Activated gamma-delta T cell treated with Interleukin-2 at 50 U/mL for 16 hours (primary cell): ENCODE results near the gene COL6A2.
"Not testable (repeated sequence)": the region's sequence is repeated elsewhere in the genome, so short reads cannot be mapped to it uniquely, and the experiment has no call there.

Experiments
- DNase-seq: peaks from one replicate; pipeline ENCODE4 v3.0.0-alpha.2; 2020

The COL6A2 gene

GRCh38 chr21:46157396-46157986 lies 59.6 kb downstream of the COL6A2 start:
- DNase-seq, result no peak

GRCh38 chr21:46157987-46158451 lies 60.1 kb downstream of the COL6A2 start:
- no peak for DNase-seq

- DNase-seq, result no peak
Measured at GRCh38 chr21:46158666-46159300, 60.9 kb downstream of the COL6A2 start.

- no peak for DNase-seq
Measured at GRCh38 chr21:46159390-46159789, 61.5 kb downstream of the COL6A2 start.

- no peak for DNase-seq
Measured at GRCh38 chr21:46159841-46160656, 62.1 kb downstream of the COL6A2 start.

GRCh38 chr21:46160657-46160906 lies 62.7 kb downstream of the COL6A2 start:
- DNase-seq, result no peak

- no peak for DNase-seq
Measured at GRCh38 chr21:46160907-46161632, 63.2 kb downstream of the COL6A2 start.

GRCh38 chr21:46161633-46162592 lies 64.0 kb downstream of the COL6A2 start:
- DNase-seq, result no peak

GRCh38 chr21:46163380-46163779 lies 65.5 kb downstream of the COL6A2 start:
- no peak for DNase-seq

- no peak for DNase-seq
Measured at GRCh38 chr21:46165098-46165497, 67.2 kb downstream of the COL6A2 start.

GRCh38 chr21:46168238-46168637 lies 70.3 kb downstream of the COL6A2 start:
- DNase-seq, result no peak

GRCh38 chr21:46168659-46169386 lies 70.9 kb downstream of the COL6A2 start:
- no peak for DNase-seq

- DNase-seq, result not testable (repeated sequence)
Measured at GRCh38 chr21:46170436-46171193, 72.7 kb downstream of the COL6A2 start.

GRCh38 chr21:46171585-46171984 lies 73.7 kb downstream of the COL6A2 start:
- no peak for DNase-seq

GRCh38 chr21:46171996-46172862 lies 74.3 kb downstream of the COL6A2 start:
- no peak for DNase-seq

- DNase-seq, result no peak
Measured at GRCh38 chr21:46172863-46173528, 75.1 kb downstream of the COL6A2 start.

GRCh38 chr21:46173573-46173972 lies 75.7 kb downstream of the COL6A2 start:
- no peak for DNase-seq

GRCh38 chr21:46176443-46177129 lies 78.7 kb downstream of the COL6A2 start:
- not testable (repeated sequence) for DNase-seq

- no peak for DNase-seq
Measured at GRCh38 chr21:46178961-46179360, 81.0 kb downstream of the COL6A2 start.
